Peyer's patch (tissue), 4 donors: ENCODE results near the gene ZFX. TPM values are rescaled to one million over a fixed set of nuclear protein-coding genes. Genes with fewer than 3 reads are reported as not detected.

ENCODE experiments used
- DNase-seq, 3 donors: peaks; one replicate each; pipeline ENCODE4 v3.0.0-alpha.2; 2017 to 2019
- H3K27ac ChIP-seq, 4 donors: fragments of 200-600 bp; sonication (generic); one replicate each; pipeline ENCODE4 v1.5.1; 2016 to 2019
- H3K27me3 ChIP-seq, 2 donors: fragments of 200-600 bp; sonication (generic); one replicate each; pipeline ENCODE4 v1.5.1; 2019
- H3K36me3 ChIP-seq, 3 donors: fragments of 200-600 bp; sonication (generic); one replicate each; pipeline ENCODE4 v1.5.1; 2016 to 2019
- H3K4me1 ChIP-seq, 4 donors: fragments of 200-600 bp; sonication (generic); one replicate each; pipeline ENCODE4 v1.5.1; 2016 to 2019
- H3K4me3 ChIP-seq, 4 donors: fragments of 200-600 bp; sonication (generic); 1 replicate in 3 of 4; 2 replicates in 1 of 4; pipeline ENCODE4 v1.5.1; 2016 to 2019; ENCODE audit warnings: mild to moderate bottlenecking in 1 of 4
- H3K9me3 ChIP-seq, 4 donors: fragments of 200-600 bp; sonication (generic); one replicate each; pipeline ENCODE4 v1.5.1; 2016 to 2019; ENCODE audit warnings: mild to moderate bottlenecking in 1 of 4
- POLR2A ChIP-seq, 2 donors: fragments of 450-650 bp; IDR thresholded peaks; one replicate each; pipeline ENCODE4 v1.5.1; 2017; ENCODE audit warnings: antibody characterized with exemption in 2 of 2, mild to moderate bottlenecking in 2 of 2, moderate library complexity in 2 of 2
- total RNA-seq, 4 donors: library from RNA; depleted of rRNA; stranded (reverse); fragments of >200 nt; gene quantifications; one replicate each; pipeline ENCODE4 v1.1.0, GENCODE V29; 2016
- TF ChIP-seq, protein P1 (sequence below), 6 experiments: fragments of 450-650 bp in 4 of 6; fragments of 200-600 bp in 2 of 6; sonication (generic) in 1 of 6; IDR thresholded peaks; one replicate each; pipeline ENCODE4 v1.5.1; 2017 to 2019; ENCODE audit warnings: antibody characterized with exemption in 6 of 6, mild to moderate bottlenecking in 3 of 6, moderate library complexity in 1 of 6

Gene ZFX
- total RNA-seq, 4 donors from 2014 or later: 20.4 to 92.4 (median 43.4) TPM

GRCh38 chrX:24229976-24230375 is 80.4 kb downstream of the ZFX start:
- DNase-seq: no peak
- Histone ChIP-seq H3K27me3 (no peaks in the 10 kb centered on the region), H3K36me3 (no peaks in the 10 kb centered on the region), H3K9me3 (no peaks in the 10 kb centered on the region), H3K4me3 (no peak overlapping the region), H3K4me1 (no peaks in the 10 kb centered on the region), H3K27ac (no peak overlapping the region)
- TF ChIP-seq POLR2A (IDR thresholded peaks at IDR 0.05): no peak
- TF ChIP-seq, protein P1, sequence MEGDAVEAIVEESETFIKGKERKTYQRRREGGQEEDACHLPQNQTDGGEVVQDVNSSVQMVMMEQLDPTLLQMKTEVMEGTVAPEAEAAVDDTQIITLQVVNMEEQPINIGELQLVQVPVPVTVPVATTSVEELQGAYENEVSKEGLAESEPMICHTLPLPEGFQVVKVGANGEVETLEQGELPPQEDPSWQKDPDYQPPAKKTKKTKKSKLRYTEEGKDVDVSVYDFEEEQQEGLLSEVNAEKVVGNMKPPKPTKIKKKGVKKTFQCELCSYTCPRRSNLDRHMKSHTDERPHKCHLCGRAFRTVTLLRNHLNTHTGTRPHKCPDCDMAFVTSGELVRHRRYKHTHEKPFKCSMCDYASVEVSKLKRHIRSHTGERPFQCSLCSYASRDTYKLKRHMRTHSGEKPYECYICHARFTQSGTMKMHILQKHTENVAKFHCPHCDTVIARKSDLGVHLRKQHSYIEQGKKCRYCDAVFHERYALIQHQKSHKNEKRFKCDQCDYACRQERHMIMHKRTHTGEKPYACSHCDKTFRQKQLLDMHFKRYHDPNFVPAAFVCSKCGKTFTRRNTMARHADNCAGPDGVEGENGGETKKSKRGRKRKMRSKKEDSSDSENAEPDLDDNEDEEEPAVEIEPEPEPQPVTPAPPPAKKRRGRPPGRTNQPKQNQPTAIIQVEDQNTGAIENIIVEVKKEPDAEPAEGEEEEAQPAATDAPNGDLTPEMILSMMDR (IDR thresholded peaks at IDR 0.05): no peak

DNA sequence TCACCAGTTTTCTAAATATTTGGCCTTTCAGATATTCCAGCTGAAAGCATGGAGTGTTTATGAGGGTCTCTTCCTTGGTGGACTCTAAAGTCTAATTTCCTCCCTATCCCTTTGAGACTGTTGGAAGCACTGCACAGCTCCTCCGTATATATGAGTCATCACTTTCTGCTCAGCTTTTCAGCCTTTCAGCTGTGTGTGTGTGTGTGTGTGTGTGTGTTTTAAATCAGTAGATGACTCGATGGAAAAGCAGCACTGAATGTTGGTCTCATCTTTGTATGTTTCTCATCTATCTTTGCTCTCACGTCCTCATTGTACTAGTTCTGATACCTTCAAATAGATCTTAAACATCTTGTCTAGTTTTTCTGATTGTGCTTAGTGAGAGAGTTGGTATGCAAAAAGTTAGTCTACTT is 81.6 kb downstream of the ZFX start:
- TF ChIP-seq, protein P1 (IDR thresholded peaks at IDR 0.05): no peak
- TF ChIP-seq POLR2A (IDR thresholded peaks at IDR 0.05): no peak
- no peaks in the 10 kb centered on the region for H3K36me3 ChIP-seq
- H3K27me3 ChIP-seq: no peaks in the 10 kb centered on the region
- no peaks in the 10 kb centered on the region for H3K9me3 ChIP-seq
- H3K4me3 ChIP-seq: no peak overlapping the region
- H3K4me1 ChIP-seq: no peaks in the 10 kb centered on the region
- no peak for DNase-seq
- no peak overlapping the region for H3K27ac ChIP-seq

- no peak for TF ChIP-seq POLR2A (IDR thresholded peaks at IDR 0.05)
- TF ChIP-seq, protein P1 (IDR thresholded peaks at IDR 0.05): no peak
- H3K36me3 ChIP-seq: no peaks in the 10 kb centered on the region
- no peaks in the 10 kb centered on the region for H3K9me3 ChIP-seq
- no peak overlapping the region for H3K4me3 ChIP-seq
- H3K4me1 ChIP-seq: no peaks in the 10 kb centered on the region
- H3K27me3 ChIP-seq: no peaks in the 10 kb centered on the region
- no peak overlapping the region for H3K27ac ChIP-seq
- no peak for DNase-seq
Measured at GRCh38 chrX:24231641-24232179, 82.2 kb downstream of the ZFX start.

- H3K9me3 ChIP-seq: no peaks in the 10 kb centered on the region
- H3K36me3 ChIP-seq: no peaks in the 10 kb centered on the region
- no peaks in the 10 kb centered on the region for H3K4me1 ChIP-seq
- no peak overlapping the region for H3K4me3 ChIP-seq
- no peak for DNase-seq
- no peak overlapping the region for H3K27ac ChIP-seq
- TF ChIP-seq, protein P1 (IDR thresholded peaks at IDR 0.05): no peak
- TF ChIP-seq POLR2A (IDR thresholded peaks at IDR 0.05): no peak
- no peaks in the 10 kb centered on the region for H3K27me3 ChIP-seq
Measured at GRCh38 chrX:24232796-24233195, 83.3 kb downstream of the ZFX start.

GRCh38 chrX:24235084-24235710 is 85.7 kb downstream of the ZFX start:
- no peaks in the 10 kb centered on the region for H3K9me3 ChIP-seq
- no peak overlapping the region for H3K4me3 ChIP-seq
- no peaks in the 10 kb centered on the region for H3K36me3 ChIP-seq
- TF ChIP-seq POLR2A (IDR thresholded peaks at IDR 0.05): no peak
- TF ChIP-seq, protein P1 (IDR thresholded peaks at IDR 0.05): no peak
- H3K27me3 ChIP-seq: no peaks in the 10 kb centered on the region
- DNase-seq: no peak
- H3K27ac ChIP-seq: no peak overlapping the region
- H3K4me1 ChIP-seq: no peaks in the 10 kb centered on the region
